Esophagus (tissue), 2 donors: ENCODE measurements around the gene KCNK3. TPM values are rescaled to one million over a fixed set of nuclear protein-coding genes. Genes with fewer than 3 reads are reported as not detected.

Source experiments
- H3K27ac ChIP-seq, 2 donors: one replicate each; pipeline ENCODE4 v1.5.1; 2013; ENCODE audit warnings: low read depth in 2 of 2, mild to moderate bottlenecking in 2 of 2, inconsistent platforms in 1 of 2, low read length in 1 of 2, moderate library complexity in 1 of 2
- H3K27me3 ChIP-seq, 2 donors: one replicate each; pipeline ENCODE4 v1.6.1; 2013; ENCODE audit warnings: low read length in 2 of 2, control low read depth in 1 of 2, mild to moderate bottlenecking in 1 of 2; ENCODE audit not compliant: insufficient read depth in 2 of 2, control insufficient read depth in 1 of 2
- H3K36me3 ChIP-seq, 2 donors: one replicate each; pipeline ENCODE4 v1.6.1; 2013; ENCODE audit warnings: low read length in 1 of 2; ENCODE audit not compliant: control insufficient read depth in 2 of 2, insufficient read depth in 2 of 2
- H3K4me1 ChIP-seq, 2 donors: one replicate each; pipeline ENCODE4 v1.6.1; 2013; ENCODE audit warnings: low read length in 1 of 2; ENCODE audit not compliant: control insufficient read depth in 2 of 2, insufficient read depth in 2 of 2
- H3K4me3 ChIP-seq, 2 donors: one replicate each; pipeline ENCODE4 v1.5.1; 2013; ENCODE audit warnings: low read length in 2 of 2, mild to moderate bottlenecking in 2 of 2, low read depth in 1 of 2, moderate library complexity in 1 of 2
- H3K9me3 ChIP-seq, 2 donors: one replicate each; pipeline ENCODE4 v1.6.1; 2013; ENCODE audit warnings: mild to moderate bottlenecking in 2 of 2, low read depth in 1 of 2, low read length in 1 of 2, moderate library complexity in 1 of 2; ENCODE audit not compliant: control insufficient read depth in 2 of 2, insufficient read depth in 1 of 2
- WGBS, 2 donors: extraction: QIAGEN DNeasy Blood & Tissue Kit; methylation state at CpG; one replicate each; pipeline ENCODE4 v1.1.7; 2013; 5-methylcytosine and 5-hydroxymethylcytosine counted together
- polyA plus RNA-seq, 2 donors: library from polyadenylated mRNA; stranded (reverse); fragments of 200-250 nt; gene quantifications; one replicate each; pipeline ENCODE4 v1.2.3, GENCODE V29; 2013
- donor health status: healthy with polysubstance abuse.
- donor health status: Bipolar disorder and iron deficiency.

The KCNK3 gene
- polyA plus RNA-seq, 2 donors = 0.16 to 0.76 TPM

DNA sequence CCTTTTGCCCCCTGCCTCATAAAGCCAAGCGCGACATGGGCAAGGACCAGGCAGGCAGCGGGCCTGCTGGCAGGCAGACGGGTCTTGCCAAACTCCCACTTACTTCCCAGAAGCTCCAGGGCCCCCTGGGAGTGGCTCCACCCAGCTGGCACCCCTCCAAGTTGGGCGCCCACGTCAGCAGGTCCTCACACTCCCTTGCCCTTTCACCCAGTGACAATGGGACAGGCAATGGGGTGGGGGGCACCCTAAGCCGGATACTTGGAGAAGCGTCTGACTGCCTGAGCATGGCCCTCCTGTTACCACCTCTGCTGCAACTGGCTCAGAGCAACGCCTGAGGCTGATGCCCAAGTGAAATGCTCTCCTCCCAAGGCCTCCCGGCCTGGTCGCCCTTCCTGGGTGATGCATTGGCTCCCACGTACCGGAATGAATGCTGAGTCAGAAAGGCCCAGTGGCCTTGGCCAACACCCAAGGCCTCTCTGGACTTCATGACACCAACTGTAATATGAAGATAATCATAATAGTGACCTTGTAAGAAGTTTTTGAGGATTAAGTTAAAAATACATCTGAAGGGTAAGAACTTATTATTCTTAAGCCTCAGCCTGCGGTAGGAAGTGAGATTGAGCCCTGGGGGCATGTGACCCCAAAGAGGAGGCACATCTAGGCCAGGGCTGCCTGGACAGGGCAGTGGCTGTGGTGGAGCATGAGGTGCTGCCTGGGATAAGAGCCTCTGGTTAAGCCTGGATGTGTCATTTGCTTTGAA, 31.6 kb downstream of the KCNK3 start:
- Histone ChIP-seq H3K4me1 (peaks cover 0 to 12% of the 10 kb centered on the region in 2 donors), H3K27me3 (no peaks in the 10 kb centered on the region), H3K27ac (peak overlapping the region; percentile 4 to 50), H3K9me3 (no peaks in the 10 kb centered on the region), H3K4me3 (no peak overlapping the region), H3K36me3 (no peaks in the 10 kb centered on the region)
- WGBS, 2 donors = 43 to 53% methylated on average over 14 of the region's 14 CpGs

- Histone ChIP-seq H3K9me3 (no peaks in the 10 kb centered on the region), H3K27me3 (no peaks in the 10 kb centered on the region), H3K4me3 (no peak overlapping the region), H3K27ac (peak overlapping the region in 1 of 2 donors; percentile 50), H3K36me3 (no peaks in the 10 kb centered on the region), H3K4me1 (peaks cover 0 to 12% of the 10 kb centered on the region in 2 donors)
- WGBS, 2 donors = 82 to 84% methylated on average over 14 of the region's 14 CpGs
These were observed 32.4 kb downstream of the KCNK3 start for GRCh38 chr2:26724784-26725520.

DNA sequence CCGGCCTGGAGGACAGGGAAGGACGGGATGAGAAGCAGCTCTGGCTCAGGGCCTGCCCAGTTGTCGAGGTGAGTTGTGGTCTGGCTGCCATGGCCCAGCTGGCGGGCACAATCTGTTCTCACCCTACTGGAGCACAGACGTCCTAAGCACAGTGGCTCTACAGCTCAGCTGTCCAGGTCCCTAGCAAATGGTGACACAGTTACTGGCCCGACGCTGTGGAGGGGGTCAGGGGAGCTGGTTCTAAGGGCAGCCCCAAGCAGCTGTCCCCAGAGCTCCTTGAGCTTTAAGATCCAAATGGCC, 32.9 kb downstream of the KCNK3 start:
- no peaks in the 10 kb centered on the region for H3K36me3 ChIP-seq
- H3K27ac ChIP-seq = no peak overlapping the region
- no peaks in the 10 kb centered on the region for H3K27me3 ChIP-seq
- WGBS, 2 donors = 72 to 73% methylated on average over 7 of the region's 7 CpGs
- H3K9me3 ChIP-seq = no peaks in the 10 kb centered on the region
- no peak overlapping the region for H3K4me3 ChIP-seq
- peaks cover 0 to 10% of the 10 kb centered on the region in 2 donors for H3K4me1 ChIP-seq

GRCh38 chr2:26726228-26726627, 33.7 kb downstream of the KCNK3 start:
- 32 to 38% methylated on average over 1 of the region's 1 CpG for WGBS, 2 donors
- Histone ChIP-seq H3K4me3 (no peak overlapping the region), H3K27ac (no peak overlapping the region), H3K4me1 (peaks cover 0 to 7% of the 10 kb centered on the region in 2 donors), H3K27me3 (no peaks in the 10 kb centered on the region), H3K9me3 (no peaks in the 10 kb centered on the region), H3K36me3 (no peaks in the 10 kb centered on the region)

DNA sequence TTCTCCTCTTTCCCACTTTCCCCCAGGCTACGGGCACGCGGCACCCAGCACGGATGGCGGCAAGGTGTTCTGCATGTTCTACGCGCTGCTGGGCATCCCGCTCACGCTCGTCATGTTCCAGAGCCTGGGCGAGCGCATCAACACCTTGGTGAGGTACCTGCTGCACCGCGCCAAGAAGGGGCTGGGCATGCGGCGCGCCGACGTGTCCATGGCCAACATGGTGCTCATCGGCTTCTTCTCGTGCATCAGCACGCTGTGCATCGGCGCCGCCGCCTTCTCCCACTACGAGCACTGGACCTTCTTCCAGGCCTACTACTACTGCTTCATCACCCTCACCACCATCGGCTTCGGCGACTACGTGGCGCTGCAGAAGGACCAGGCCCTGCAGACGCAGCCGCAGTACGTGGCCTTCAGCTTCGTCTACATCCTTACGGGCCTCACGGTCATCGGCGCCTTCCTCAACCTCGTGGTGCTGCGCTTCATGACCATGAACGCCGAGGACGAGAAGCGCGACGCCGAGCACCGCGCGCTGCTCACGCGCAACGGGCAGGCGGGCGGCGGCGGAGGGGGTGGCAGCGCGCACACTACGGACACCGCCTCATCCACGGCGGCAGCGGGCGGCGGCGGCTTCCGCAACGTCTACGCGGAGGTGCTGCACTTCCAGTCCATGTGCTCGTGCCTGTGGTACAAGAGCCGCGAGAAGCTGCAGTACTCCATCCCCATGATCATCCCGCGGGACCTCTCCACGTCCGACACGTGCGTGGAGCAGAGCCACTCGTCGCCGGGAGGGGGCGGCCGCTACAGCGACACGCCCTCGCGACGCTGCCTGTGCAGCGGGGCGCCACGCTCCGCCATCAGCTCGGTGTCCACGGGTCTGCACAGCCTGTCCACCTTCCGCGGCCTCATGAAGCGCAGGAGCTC, 35.4 kb downstream of the KCNK3 start:
- Histone ChIP-seq H3K4me1 (peaks cover 0 to 7% of the 10 kb centered on the region in 2 donors), H3K27me3 (no peaks in the 10 kb centered on the region), H3K36me3 (no peaks in the 10 kb centered on the region), H3K9me3 (no peaks in the 10 kb centered on the region), H3K4me3 (no peak overlapping the region), H3K27ac (no peak overlapping the region)
- 63 to 67% methylated on average over 90 to 101 of the region's 101 CpGs for WGBS, 2 donors

DNA sequence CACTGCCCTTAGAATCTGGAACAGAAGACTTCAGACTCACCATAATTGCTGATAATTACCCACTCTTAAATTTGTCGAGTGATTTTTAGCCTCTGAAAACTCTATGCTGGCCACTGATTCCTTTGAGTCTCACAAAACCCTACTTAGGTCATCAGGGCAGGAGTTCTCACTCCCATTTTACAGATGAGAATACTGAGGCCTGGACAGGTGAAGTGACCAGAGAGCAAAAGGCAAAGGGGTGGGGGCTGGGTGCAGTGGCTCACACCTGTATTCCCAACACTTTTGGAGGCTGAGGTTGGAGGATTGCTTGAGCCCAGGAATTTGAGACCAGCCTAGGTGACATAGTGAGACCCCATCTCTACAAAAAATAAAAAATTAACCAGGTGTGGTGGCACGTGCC, 36.8 kb downstream of the KCNK3 start:
- no peak overlapping the region for H3K27ac ChIP-seq
- 89 to 94% methylated on average over 2 of the region's 2 CpGs for WGBS, 2 donors
- peaks cover 0 to 7% of the 10 kb centered on the region in 2 donors for H3K4me1 ChIP-seq
- H3K27me3 ChIP-seq = no peaks in the 10 kb centered on the region
- no peaks in the 10 kb centered on the region for H3K36me3 ChIP-seq
- H3K9me3 ChIP-seq = no peaks in the 10 kb centered on the region
- no peak overlapping the region for H3K4me3 ChIP-seq

DNA sequence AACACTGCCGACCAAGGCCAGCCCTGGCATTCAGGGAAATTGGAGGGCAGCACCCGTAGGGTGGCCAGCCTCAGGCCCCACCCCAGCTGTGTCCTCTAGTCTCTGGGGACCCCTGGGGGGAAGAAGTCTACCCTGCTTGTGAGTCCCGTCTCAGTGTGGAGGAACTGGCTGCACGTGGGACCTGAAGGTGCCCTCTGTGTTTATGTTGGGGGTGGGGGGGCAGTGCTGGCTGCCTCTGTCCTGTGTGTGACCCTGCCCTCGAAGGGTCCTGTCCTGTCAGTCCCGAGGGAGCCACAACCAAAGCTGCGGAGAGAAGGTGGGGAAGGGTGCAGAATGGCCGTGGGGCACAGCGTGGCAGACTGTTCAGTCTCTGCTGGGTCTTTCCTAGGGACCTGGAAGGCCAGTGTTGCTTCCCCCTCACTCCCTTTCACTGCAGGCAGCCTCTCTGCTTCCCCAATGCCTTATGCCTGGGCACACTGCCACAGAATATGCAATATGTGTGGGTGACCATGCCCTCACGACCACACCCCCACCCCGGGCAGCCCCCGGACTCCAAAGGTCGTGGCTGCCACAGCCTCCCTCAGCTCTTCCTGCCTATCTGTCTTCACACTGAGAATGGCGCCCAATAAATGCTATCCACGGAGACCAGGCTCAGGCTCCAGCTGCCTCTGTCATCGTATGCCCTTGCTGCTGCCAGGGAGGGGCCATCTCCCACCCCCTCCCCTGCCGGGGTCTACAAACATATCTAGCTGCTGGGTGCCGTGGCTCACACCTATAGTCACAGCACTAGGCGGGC, 38.2 kb downstream of the KCNK3 start:
- 64 to 70% methylated on average over 19 of the region's 19 CpGs for WGBS, 2 donors
- peaks cover 0 to 3% of the 10 kb centered on the region in 2 donors for H3K4me1 ChIP-seq
- H3K4me3 ChIP-seq = no peak overlapping the region
- no peaks in the 10 kb centered on the region for H3K27me3 ChIP-seq
- H3K27ac ChIP-seq = no peak overlapping the region
- no peaks in the 10 kb centered on the region for H3K36me3 ChIP-seq
- no peaks in the 10 kb centered on the region for H3K9me3 ChIP-seq

- 82 to 85% methylated on average over 4 of the region's 4 CpGs for WGBS, 2 donors
- Histone ChIP-seq H3K27ac (no peak overlapping the region), H3K27me3 (no peaks in the 10 kb centered on the region), H3K36me3 (no peaks in the 10 kb centered on the region), H3K9me3 (no peaks in the 10 kb centered on the region), H3K4me1 (peaks cover 0 to 3% of the 10 kb centered on the region in 2 donors), H3K4me3 (no peak overlapping the region)
These were observed 39.2 kb downstream of the KCNK3 start for GRCh38 chr2:26731714-26732113.

GRCh38 chr2:26732446-26732845, 39.9 kb downstream of the KCNK3 start:
- peaks cover 0 to 3% of the 10 kb centered on the region in 2 donors for H3K4me1 ChIP-seq
- H3K27me3 ChIP-seq = no peaks in the 10 kb centered on the region
- H3K4me3 ChIP-seq = no peak overlapping the region
- no peak overlapping the region for H3K27ac ChIP-seq
- WGBS, 2 donors = 87 to 97% methylated on average over 3 of the region's 3 CpGs
- H3K36me3 ChIP-seq = no peaks in the 10 kb centered on the region
- no peaks in the 10 kb centered on the region for H3K9me3 ChIP-seq
